GM23338 (cell line): ENCODE measurements around the gene LYG2. TPM values are rescaled to one million over a fixed set of nuclear protein-coding genes. Genes with fewer than 3 reads are reported as not detected.

Source experiments
- ATAC-seq: fragments of 200-7000 bp; cut with Tn5 transposase; 3 replicates; pipeline ENCODE4 v1.9.1; 2020
- DNase-seq: peaks from one replicate; pipeline ENCODE4 v3.0.0-alpha.2; 2015; ENCODE audit warnings: low spot score
- H2AFZ ChIP-seq: fragments of 200-600 bp; sonication (generic); 2 replicates; pipeline ENCODE4 v1.8.0; 2016; ENCODE audit warnings: antibody characterized with exemption, mild to moderate bottlenecking, moderate library complexity
- H3F3A ChIP-seq: fragments of 200-600 bp; sonication (generic); replicated peaks from 2 replicates; pipeline ENCODE4 v1.8.0; 2017; ENCODE audit warnings: antibody characterized with exemption, mixed run types, low read depth
- H3K27ac ChIP-seq: fragments of 200-600 bp; sonication (generic); 2 replicates; pipeline ENCODE4 v1.6.1; 2016; ENCODE audit warnings: low read depth
- H3K27me3 ChIP-seq: fragments of 200-600 bp; sonication (generic); 2 replicates; pipeline ENCODE4 v1.8.0; 2016; ENCODE audit warnings: mild to moderate bottlenecking, mixed run types, moderate library complexity; ENCODE audit not compliant: insufficient read depth
- H3K36me3 ChIP-seq: fragments of 200-600 bp; sonication (generic); 2 replicates; pipeline ENCODE4 v1.8.0; 2016; ENCODE audit warnings: mild to moderate bottlenecking; ENCODE audit not compliant: insufficient read depth
- H3K4me1 ChIP-seq: fragments of 200-600 bp; sonication (generic); 2 replicates; pipeline ENCODE4 v1.8.0; 2016; ENCODE audit warnings: mild to moderate bottlenecking, moderate library complexity; ENCODE audit not compliant: insufficient read depth
- H3K4me2 ChIP-seq: fragments of 200-600 bp; sonication (generic); 2 replicates; pipeline ENCODE4 v1.7.1; 2017; ENCODE audit warnings: mixed run types
- H3K4me3 ChIP-seq: fragments of 200-600 bp; sonication (generic); 2 replicates; pipeline ENCODE4 v1.6.1; 2016; ENCODE audit warnings: mixed run types
- H3K79me2 ChIP-seq: fragments of 200-600 bp; sonication (generic); replicated peaks from 2 replicates; pipeline ENCODE4 v1.8.0; 2017; ENCODE audit warnings: mild to moderate bottlenecking; ENCODE audit not compliant: insufficient read depth
- H3K9me2 ChIP-seq: fragments of 200-600 bp; sonication (generic); 2 replicates; pipeline ENCODE4 v1.8.0; 2017; ENCODE audit not compliant: insufficient read depth
- H4K20me1 ChIP-seq: fragments of 200-600 bp; sonication (generic); replicated peaks from 2 replicates; pipeline ENCODE4 v1.8.0; 2017; ENCODE audit warnings: mild to moderate bottlenecking; ENCODE audit not compliant: insufficient read depth
- H3K27ac Mint-ChIP-seq: 2 replicates; pipeline ENCODE4 v1.8.0; 2020; ENCODE audit warnings: inconsistent platforms, mild to moderate bottlenecking, moderate library complexity, mixed read lengths
- H3K27me3 Mint-ChIP-seq: 3 replicates; pipeline ENCODE4 v1.8.0; 2022; ENCODE audit warnings: low read depth, mild to moderate bottlenecking, moderate library complexity, mixed read lengths, inconsistent platforms; ENCODE audit not compliant: insufficient read depth, poor library complexity
- H3K36me3 Mint-ChIP-seq: 3 replicates; pipeline ENCODE4 v1.8.0; 2021; ENCODE audit warnings: low read depth, mild to moderate bottlenecking, inconsistent platforms, moderate library complexity, mixed read lengths
- H3K4me1 Mint-ChIP-seq: 3 replicates; pipeline ENCODE4 v1.8.0; 2020; ENCODE audit warnings: mild to moderate bottlenecking, inconsistent platforms, mixed read lengths
- H3K4me3 Mint-ChIP-seq: 3 replicates; pipeline ENCODE4 v1.8.0; 2021; ENCODE audit warnings: moderate library complexity, mild to moderate bottlenecking, inconsistent platforms, mixed read lengths
- H3K9me3 Mint-ChIP-seq: 3 replicates; pipeline ENCODE4 v1.8.0; 2020; ENCODE audit warnings: moderate library complexity, mild to moderate bottlenecking, inconsistent platforms, mixed read lengths
- CREB1 ChIP-seq: fragments of 250-450 bp; sonication (Bioruptor Pico); IDR thresholded peaks from 2 replicates; pipeline ENCODE4 v1.5.0; 2020; ENCODE audit warnings: low read depth, mild to moderate bottlenecking, moderate library complexity
- CTCF ChIP-seq, 2 experiments: fragments of 200-600 bp in 1 of 2; sonication (generic) in 1 of 2; conservative IDR thresholded peaks; 2 replicates each; pipeline versions ENCODE4 v1.5.1 to v1.6.1; 2016 to 2017; ENCODE audit warnings: antibody characterized with exemption in 2 of 2, low read depth in 2 of 2, mild to moderate bottlenecking in 2 of 2, moderate library complexity in 1 of 2
- EZH2 ChIP-seq: fragments of 200-600 bp; sonication (generic); IDR thresholded peaks from one replicate; pipeline ENCODE4 v1.8.0; 2017; ENCODE audit warnings: antibody characterized with exemption, mild to moderate bottlenecking, low read depth; ENCODE audit not compliant: unreplicated experiment
- JUNB ChIP-seq: IDR thresholded peaks from one replicate; pipeline ENCODE4 v1.6.1; 2016; ENCODE audit warnings: antibody characterized with exemption; ENCODE audit not compliant: unreplicated experiment
- NANOG ChIP-seq: IDR thresholded peaks from 2 replicates; pipeline ENCODE4 v1.6.1; 2016; ENCODE audit warnings: antibody characterized with exemption, borderline replicate concordance
- STAT1 ChIP-seq: IDR thresholded peaks from one replicate; pipeline ENCODE4 v1.6.1; 2016; ENCODE audit warnings: antibody characterized with exemption; ENCODE audit not compliant: unreplicated experiment
- ZNF114 ChIP-seq: fragments of 250-450 bp; sonication (Bioruptor Pico); IDR thresholded peaks from 2 replicates; pipeline ENCODE4 v1.5.0; 2020; ENCODE audit warnings: mild to moderate bottlenecking, moderate library complexity
- ZNF462 ChIP-seq: fragments of 250-450 bp; sonication (Bioruptor Pico); IDR thresholded peaks from 2 replicates; pipeline ENCODE4 v1.5.0; 2020; ENCODE audit warnings: mild to moderate bottlenecking, moderate library complexity
- polyA plus RNA-seq: library from polyadenylated mRNA; unstranded; fragments of >200 nt; fragmentation: Nextera tagmentation; extraction: Ambion mirVana; gene quantifications from 2 replicates; pipeline ENCODE4 v1.2.1, GENCODE V29; 2016
- total RNA-seq: library from RNA; depleted of rRNA; stranded (reverse); fragments of >200 nt; shearing (Covaris generic); gene quantifications from 2 replicates; pipeline ENCODE4 v1.2.3, GENCODE V29; 2014

The LYG2 gene
- total and polyA plus RNA-seq, 2 experiments from 2014 or later = 0.99 TPM; not detected in 1

GRCh38 chr2:99279969-99280695, 24.7 kb upstream of the LYG2 start (continued):
- no peak for TF ChIP-seq CTCF (conservative IDR thresholded peaks at IDR 0.05; ENCODE audit: low read depth in 2 of 2)
- TF ChIP-seq ZNF114 = no peak

- H3K4me3 ChIP-seq = no peak overlapping the region
- ATAC-seq (no peak), DNase-seq (no peak)
Measured at GRCh38 chr2:99278793-99279291, 23.4 kb upstream of the LYG2 start.

More at GRCh38 chr2:99278793-99279291, 23.4 kb upstream of the LYG2 start:
- Mint-ChIP-seq H3K36me3 (peaks cover 21% of the 10 kb centered on the region; the same call in 2 of the 3 replicates), H3K9me3 (peaks cover 42% of the 10 kb centered on the region), H3K4me3 (no peak overlapping the region), H3K27ac (no peak overlapping the region), H3K4me1 (peaks cover 15% of the 10 kb centered on the region), H3K27me3 (peaks cover 5% of the 10 kb centered on the region)
- H3K36me3 ChIP-seq = no peaks in the 10 kb centered on the region
- H3K4me1 ChIP-seq = peaks cover 12% of the 10 kb centered on the region; the same call in 1 of the 2 replicates
- no peak overlapping the region for H2AFZ ChIP-seq
- no peak overlapping the region for H3K27ac ChIP-seq
- TF ChIP-seq CREB1 (CRISPR knock-in tag) = no peak
- TF ChIP-seq ZNF462 (CRISPR knock-in tag) = no peak
- TF ChIP-seq STAT1 = no peak
- no peak for TF ChIP-seq NANOG
- TF ChIP-seq EZH2 = no peak
- TF ChIP-seq CTCF (conservative IDR thresholded peaks at IDR 0.05; ENCODE audit: low read depth in 2 of 2) = no peak
- TF ChIP-seq ZNF114 = no peak
- no peak for TF ChIP-seq JUNB
- no peak overlapping the region for H3K4me2 ChIP-seq
- no peaks in the 10 kb centered on the region for H3K9me2 ChIP-seq
- H4K20me1 ChIP-seq = no peaks in the 10 kb centered on the region
- no peaks in the 10 kb centered on the region for H3F3A ChIP-seq
- no peaks in the 10 kb centered on the region for H3K27me3 ChIP-seq
- no peaks in the 10 kb centered on the region for H3K79me2 ChIP-seq
